ENCODE results near the gene LRRC71.

Gene LRRC71

GRCh38 chr1:156947818-156948525 lies 27.5 kb downstream of the LRRC71 start:
- H3K27ac ChIP-seq (ENCODE audit: low read length): no peak overlapping the region
- no peaks in the 10 kb centered on the region for H3K4me1 ChIP-seq (ENCODE audit: low read length)
- no peak overlapping the region for H3K9ac ChIP-seq (ENCODE audit: low read length)
- H2AFZ ChIP-seq (ENCODE audit: low read depth, low read length): no peak overlapping the region
- 0 out of 2 replicates have a peak, but pooled peaks cover 4% of the 10 kb centered on the region for H4K20me1 ChIP-seq (ENCODE audit: insufficient read depth, low read length)
- H3K79me2 ChIP-seq (ENCODE audit: low read length): no peaks in the 10 kb centered on the region
- no peaks in the 10 kb centered on the region for H3K9me3 ChIP-seq (ENCODE audit: insufficient read depth, low read length)
- no peak overlapping the region for H3K4me2 ChIP-seq (ENCODE audit: low read length)
- no peaks in the 10 kb centered on the region for H3K27me3 ChIP-seq (ENCODE audit: low read depth, low read length)
- H3K4me3 ChIP-seq (ENCODE audit: low read length): no peak overlapping the region
- peaks cover 60% of the 10 kb centered on the region for H3K36me3 ChIP-seq (replicated peaks; ENCODE audit: low read depth, low read length)
- TF ChIP-seq EZH2phosphoT487 (IDR thresholded peaks at IDR 0.05; ENCODE audit: low read depth): no peak
- no peak for TF ChIP-seq CTCF (IDR thresholded peaks at IDR 0.05; ENCODE audit: low read depth, low read length)

GRCh38 chr1:156948708-156949107 lies 28.3 kb downstream of the LRRC71 start:
- H3K36me3 ChIP-seq (replicated peaks; ENCODE audit: low read depth, low read length): peaks cover 57% of the 10 kb centered on the region
- H2AFZ ChIP-seq (ENCODE audit: low read depth, low read length): no peak overlapping the region
- no peak overlapping the region for H3K4me3 ChIP-seq (ENCODE audit: low read length)
- TF ChIP-seq EZH2phosphoT487 (IDR thresholded peaks at IDR 0.05; ENCODE audit: low read depth) (no peak), CTCF (IDR thresholded peaks at IDR 0.05; ENCODE audit: low read depth, low read length) (no peak; the same call in 1 of the 2 replicates)
- H3K9me3 ChIP-seq (ENCODE audit: insufficient read depth, low read length): no peaks in the 10 kb centered on the region
- no peaks in the 10 kb centered on the region for H3K27me3 ChIP-seq (ENCODE audit: low read depth, low read length)
- no peak overlapping the region for H3K9ac ChIP-seq (ENCODE audit: low read length)
- no peaks in the 10 kb centered on the region for H3K4me1 ChIP-seq (ENCODE audit: low read length)
- H3K27ac ChIP-seq (ENCODE audit: low read length): no peak overlapping the region
- no peaks in the 10 kb centered on the region for H3K79me2 ChIP-seq (ENCODE audit: low read length)
- 0 out of 2 replicates have a peak, but pooled peaks cover 4% of the 10 kb centered on the region for H4K20me1 ChIP-seq (ENCODE audit: insufficient read depth, low read length)
- H3K4me2 ChIP-seq (ENCODE audit: low read length): no peak overlapping the region

GRCh38 chr1:156949127-156949526 lies 28.7 kb downstream of the LRRC71 start:
- Histone ChIP-seq H4K20me1 (ENCODE audit: insufficient read depth, low read length) (0 out of 2 replicates have a peak, but pooled peaks cover 4% of the 10 kb centered on the region), H3K9me3 (ENCODE audit: insufficient read depth, low read length) (no peaks in the 10 kb centered on the region), H3K9ac (ENCODE audit: low read length) (no peak overlapping the region), H3K36me3 (replicated peaks; ENCODE audit: low read depth, low read length) (peaks cover 53% of the 10 kb centered on the region), H3K4me1 (ENCODE audit: low read length) (no peaks in the 10 kb centered on the region), H3K27ac (ENCODE audit: low read length) (no peak overlapping the region), H3K79me2 (ENCODE audit: low read length) (no peaks in the 10 kb centered on the region), H3K4me2 (ENCODE audit: low read length) (no peak overlapping the region), H3K27me3 (ENCODE audit: low read depth, low read length) (no peaks in the 10 kb centered on the region), H2AFZ (ENCODE audit: low read depth, low read length) (no peak overlapping the region), H3K4me3 (ENCODE audit: low read length) (no peak overlapping the region)
- TF ChIP-seq CTCF (IDR thresholded peaks at IDR 0.05; ENCODE audit: low read depth, low read length) (no peak), EZH2phosphoT487 (IDR thresholded peaks at IDR 0.05; ENCODE audit: low read depth) (no peak)

- H2AFZ ChIP-seq (ENCODE audit: low read depth, low read length): no peak overlapping the region
- peaks cover 33% of the 10 kb centered on the region for H3K36me3 ChIP-seq (replicated peaks; ENCODE audit: low read depth, low read length)
- H3K9me3 ChIP-seq (ENCODE audit: insufficient read depth, low read length): no peaks in the 10 kb centered on the region
- H3K27me3 ChIP-seq (ENCODE audit: low read depth, low read length): no peaks in the 10 kb centered on the region
- no peak for TF ChIP-seq EZH2phosphoT487 (IDR thresholded peaks at IDR 0.05; ENCODE audit: low read depth)
- no peak for TF ChIP-seq CTCF (IDR thresholded peaks at IDR 0.05; ENCODE audit: low read depth, low read length)
- H3K4me1 ChIP-seq (ENCODE audit: low read length): no peaks in the 10 kb centered on the region
- 0 out of 2 replicates have a peak, but pooled peaks cover 4% of the 10 kb centered on the region for H4K20me1 ChIP-seq (ENCODE audit: insufficient read depth, low read length)
- H3K4me3 ChIP-seq (ENCODE audit: low read length): no peak overlapping the region
- H3K9ac ChIP-seq (ENCODE audit: low read length): no peak overlapping the region
- H3K4me2 ChIP-seq (ENCODE audit: low read length): no peak overlapping the region
- no peaks in the 10 kb centered on the region for H3K79me2 ChIP-seq (ENCODE audit: low read length)
- H3K27ac ChIP-seq (ENCODE audit: low read length): no peak overlapping the region
Measured at GRCh38 chr1:156951371-156951770, 30.9 kb downstream of the LRRC71 start.
